ENCODE data around the gene SOX18.

- TF ChIP-seq CTCF (conservative IDR thresholded peaks at IDR 0.05; ENCODE audit: low read depth in 2 of 2) (no peak), ZNF114 (CRISPR knock-in tag; IDR thresholded peaks at IDR 0.05) (no peak), EZH2phosphoT487 (IDR thresholded peaks at IDR 0.05; ENCODE audit: unreplicated experiment) (no peak), EZH2 (IDR thresholded peaks at IDR 0.05; ENCODE audit: low read depth, unreplicated experiment) (no peak), POLR2AphosphoS5 (IDR thresholded peaks at IDR 0.05; ENCODE audit: low read depth) (no peak)
Measured at GRCh38 chr20:64052326-64052722, 2.9 kb upstream of the SOX18 start.

Measured in GM23338 (cell line).